ENCODE results near the gene CORO2B. TPM values are rescaled to one million over a fixed set of nuclear protein-coding genes. Genes with fewer than 3 reads are reported as not detected.

CORO2B gene
- total RNA-seq, 4 donors from 2014 or later = 0.80 to 4.5 (median 2.3) TPM

DNA sequence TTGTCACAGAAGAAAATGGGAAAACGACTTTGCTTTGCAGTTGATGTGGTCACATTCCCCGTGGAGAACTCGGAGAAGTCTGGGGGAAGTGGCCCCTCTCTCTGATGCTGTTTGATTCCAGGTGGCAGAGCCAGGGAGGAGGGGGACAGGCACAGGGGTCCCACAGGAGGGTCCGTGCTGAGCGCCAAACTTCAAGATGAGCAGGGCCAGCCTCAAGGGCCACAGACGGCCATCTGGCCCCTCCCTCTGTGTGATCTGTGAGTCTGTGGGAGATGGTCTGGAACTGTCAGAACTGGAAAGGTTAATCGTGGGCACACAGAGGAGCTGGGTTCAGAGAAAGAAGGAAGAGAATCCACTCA lies 23.1 kb upstream of the CORO2B start:
- no peak overlapping the region for H3K4me3 ChIP-seq (ENCODE audit: low read depth, poor library complexity, severe bottlenecking)
- DNase-seq (ENCODE audit: low spot score in 2 of 2) = peak in 1 of 2 donors; percentile 68
- TF ChIP-seq POLR2A (IDR thresholded peaks at IDR 0.05) = no peak
- TF ChIP-seq, protein P1, sequence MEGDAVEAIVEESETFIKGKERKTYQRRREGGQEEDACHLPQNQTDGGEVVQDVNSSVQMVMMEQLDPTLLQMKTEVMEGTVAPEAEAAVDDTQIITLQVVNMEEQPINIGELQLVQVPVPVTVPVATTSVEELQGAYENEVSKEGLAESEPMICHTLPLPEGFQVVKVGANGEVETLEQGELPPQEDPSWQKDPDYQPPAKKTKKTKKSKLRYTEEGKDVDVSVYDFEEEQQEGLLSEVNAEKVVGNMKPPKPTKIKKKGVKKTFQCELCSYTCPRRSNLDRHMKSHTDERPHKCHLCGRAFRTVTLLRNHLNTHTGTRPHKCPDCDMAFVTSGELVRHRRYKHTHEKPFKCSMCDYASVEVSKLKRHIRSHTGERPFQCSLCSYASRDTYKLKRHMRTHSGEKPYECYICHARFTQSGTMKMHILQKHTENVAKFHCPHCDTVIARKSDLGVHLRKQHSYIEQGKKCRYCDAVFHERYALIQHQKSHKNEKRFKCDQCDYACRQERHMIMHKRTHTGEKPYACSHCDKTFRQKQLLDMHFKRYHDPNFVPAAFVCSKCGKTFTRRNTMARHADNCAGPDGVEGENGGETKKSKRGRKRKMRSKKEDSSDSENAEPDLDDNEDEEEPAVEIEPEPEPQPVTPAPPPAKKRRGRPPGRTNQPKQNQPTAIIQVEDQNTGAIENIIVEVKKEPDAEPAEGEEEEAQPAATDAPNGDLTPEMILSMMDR (IDR thresholded peaks at IDR 0.05) = no peak
- intact Hi-C loops (cut with DNase I; ENCODE audit: low total_unique reads) = loop anchor here (10.0 kb wide), 2 partner anchors 231 to 301 kb away; no protein-coding TSS in a partner anchor
- 87 to 93% methylated on average over 7 of the region's 7 CpGs for WGBS, 2 donors

DNA sequence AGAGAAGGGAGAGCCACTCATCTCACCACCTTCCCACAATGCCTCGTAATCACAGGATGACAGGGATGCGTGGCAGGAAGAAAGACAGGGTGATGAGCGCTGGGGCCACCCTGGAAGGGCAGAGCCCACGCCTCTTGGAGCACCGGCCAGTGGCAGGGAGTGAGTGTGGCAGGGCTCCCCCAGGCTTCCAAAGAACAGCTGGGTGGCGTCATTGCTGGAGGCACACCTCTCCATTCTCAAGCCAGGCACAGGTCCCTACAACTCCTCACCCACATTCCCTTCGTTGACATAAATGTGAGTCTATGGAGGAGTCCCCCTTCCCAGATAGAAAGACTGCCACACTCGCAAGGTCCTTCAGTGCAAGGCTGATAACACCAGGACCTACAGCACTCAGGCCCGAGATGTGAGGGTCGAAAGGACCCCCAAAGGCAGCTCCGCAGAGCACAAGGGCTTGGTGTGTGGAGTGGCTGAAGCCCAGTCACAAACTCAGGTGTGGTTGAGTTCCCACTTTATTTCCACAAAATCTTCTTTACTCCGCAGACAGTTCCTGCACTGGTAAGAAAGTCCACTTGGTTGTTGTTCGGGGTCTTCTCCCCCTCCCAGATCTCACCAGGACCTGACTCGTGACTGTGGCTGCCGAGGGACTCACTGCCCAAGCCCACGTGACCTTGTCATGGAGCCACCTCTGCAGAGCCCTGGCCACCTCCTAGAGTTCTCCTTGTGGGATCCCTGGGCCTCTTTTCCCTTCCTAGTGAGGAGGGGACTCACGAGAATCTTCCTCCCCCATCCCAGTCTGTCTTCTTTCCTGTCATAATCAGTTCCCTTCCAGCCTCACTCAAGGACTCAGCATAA lies 22.4 kb upstream of the CORO2B start:
- peak in 1 of 2 donors; percentile 78 for DNase-seq (ENCODE audit: low spot score in 2 of 2)
- H3K4me3 ChIP-seq (ENCODE audit: low read depth, poor library complexity, severe bottlenecking) = no peak overlapping the region
- TF ChIP-seq, protein P1 (IDR thresholded peaks at IDR 0.05) = no peak
- no peak for TF ChIP-seq POLR2A (IDR thresholded peaks at IDR 0.05)
- intact Hi-C loops (cut with DNase I; ENCODE audit: low total_unique reads) = loop anchor here (10.0 kb wide), 2 partner anchors 232 to 302 kb away; no protein-coding TSS in a partner anchor
- WGBS, 2 donors = 82 to 88% methylated on average over 17 of the region's 17 CpGs

- 94 to 95% methylated on average over 9 of the region's 9 CpGs for WGBS, 2 donors
- TF ChIP-seq, protein P1 (IDR thresholded peaks at IDR 0.05) = no peak
- TF ChIP-seq POLR2A (IDR thresholded peaks at IDR 0.05) = no peak
- H3K4me3 ChIP-seq (ENCODE audit: low read depth, poor library complexity, severe bottlenecking) = no peak overlapping the region
- peak in 1 of 2 donors; percentile 54 for DNase-seq (ENCODE audit: low spot score in 2 of 2)
- intact Hi-C loops (cut with DNase I; ENCODE audit: low total_unique reads) = loop anchor here (10.0 kb wide), 2 partner anchors 233 to 303 kb away; no protein-coding TSS in a partner anchor
Measured at GRCh38 chr15:68557469-68558317, 21.1 kb upstream of the CORO2B start.

GRCh38 chr15:68558318-68559305 lies 20.2 kb upstream of the CORO2B start:
- WGBS, 2 donors = 44% methylated on average over 30 of the region's 30 CpGs
- peak in 1 of 2 donors; percentile 84 for DNase-seq (ENCODE audit: low spot score in 2 of 2)
- no peak overlapping the region for H3K4me3 ChIP-seq (ENCODE audit: low read depth, poor library complexity, severe bottlenecking)
- intact Hi-C loops (cut with DNase I; ENCODE audit: low total_unique reads) = loop anchor here (10.0 kb wide), 2 partner anchors 234 to 304 kb away; no protein-coding TSS in a partner anchor
- TF ChIP-seq, protein P1 (IDR thresholded peaks at IDR 0.05) = no peak
- TF ChIP-seq POLR2A (IDR thresholded peaks at IDR 0.05) = no peak
